ENCODE data around the gene FPR3.

The FPR3 gene

DNA sequence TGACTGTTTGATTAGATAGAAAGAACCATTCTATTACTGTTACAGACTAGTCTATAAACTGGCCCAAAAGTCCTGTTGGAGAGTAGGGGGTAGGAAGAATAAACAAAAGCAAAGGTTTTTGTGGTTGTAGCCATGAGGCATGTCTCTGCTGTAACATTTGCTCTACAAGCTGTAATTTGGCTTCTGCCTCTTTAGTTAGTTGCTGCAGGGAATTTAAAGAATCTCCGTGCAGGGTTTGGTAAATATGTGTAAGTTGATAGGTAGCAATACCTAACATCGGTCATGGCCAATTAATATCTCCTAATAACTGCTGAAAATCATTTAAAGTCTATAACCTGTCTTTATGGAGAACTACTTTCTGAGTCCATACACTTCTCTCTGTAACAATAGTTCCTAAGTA, 13.0 kb downstream of the FPR3 start:
- DNase-seq (ENCODE audit: low read depth), result no peak

DNA sequence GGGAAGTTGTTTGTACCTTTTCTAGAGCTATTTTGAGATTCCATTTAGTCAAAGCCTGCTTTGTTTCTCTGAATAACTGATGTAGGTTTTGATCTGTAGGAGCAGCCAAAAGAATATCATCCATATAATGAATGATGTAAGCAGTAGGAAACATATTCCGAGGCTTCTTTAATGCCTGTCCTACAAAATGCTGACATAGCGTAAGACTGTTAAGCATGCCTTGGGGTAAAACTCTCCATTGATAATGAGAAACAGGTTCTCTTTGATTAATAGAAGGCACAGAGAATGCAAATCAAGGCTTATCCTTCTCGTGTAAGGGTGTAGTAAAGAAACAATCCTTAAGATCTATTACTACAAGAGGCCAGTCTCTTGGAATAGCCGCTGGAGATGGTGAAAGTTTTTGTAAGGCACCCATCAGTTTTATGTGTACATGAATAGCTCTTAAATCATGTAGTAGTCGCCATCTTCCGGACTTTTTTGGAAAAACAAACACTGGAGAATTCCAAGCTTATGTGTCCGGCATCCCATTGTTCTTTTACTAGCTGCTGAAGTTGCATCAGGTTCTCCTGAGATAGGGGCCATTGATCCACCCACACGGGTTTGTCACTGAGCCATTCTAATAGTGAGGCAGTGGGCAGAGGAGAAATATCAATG, 13.5 kb downstream of the FPR3 start:
- no peak for DNase-seq (ENCODE audit: low read depth)

DNA sequence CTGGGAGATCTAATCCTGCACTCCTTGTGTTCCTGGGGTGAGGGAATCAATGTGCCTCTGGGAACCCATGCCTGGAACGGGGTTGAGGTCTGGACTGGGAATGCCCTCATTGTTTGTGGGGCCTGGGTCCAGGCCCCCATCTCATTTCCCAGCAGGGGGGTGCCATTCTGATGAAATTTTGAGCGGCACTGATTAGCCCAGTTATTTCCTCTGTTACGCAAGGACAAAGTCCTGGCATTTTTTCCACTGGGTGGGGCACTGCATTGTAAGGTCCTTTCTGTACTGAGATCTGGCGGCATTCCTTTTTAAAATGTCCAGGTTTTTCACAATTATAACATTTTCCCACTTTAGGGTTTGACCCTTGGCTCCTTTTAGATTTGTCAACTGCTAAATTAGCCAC, 14.8 kb downstream of the FPR3 start:
- DNase-seq (ENCODE audit: low read depth), result no peak

- no peak for DNase-seq (ENCODE audit: low read depth)
Measured at GRCh38 chr19:51810223-51810622, 15.3 kb downstream of the FPR3 start.

- DNase-seq (ENCODE audit: low read depth), result no peak
Measured at GRCh38 chr19:51811344-51811743, 16.4 kb downstream of the FPR3 start.

DNA sequence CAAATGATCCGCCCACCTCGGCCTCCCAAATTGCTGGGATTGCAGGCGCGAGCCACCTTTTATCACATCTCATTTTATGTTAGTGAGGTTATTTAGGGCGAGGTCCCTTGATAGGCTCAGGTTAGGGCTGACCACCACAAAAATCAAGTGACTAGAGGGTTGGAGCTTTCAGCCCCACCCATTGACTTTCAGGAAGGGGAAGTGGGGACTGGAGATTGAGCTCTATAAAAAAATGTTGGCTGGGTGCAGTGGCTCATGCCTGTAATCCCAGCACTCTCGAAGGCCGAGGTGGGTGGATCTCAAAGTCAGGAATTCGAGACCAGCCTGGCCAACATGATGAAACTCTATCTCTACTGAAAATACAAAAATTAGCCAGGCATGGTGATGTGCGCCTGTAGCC, 20.1 kb downstream of the FPR3 start:
- no peak for DNase-seq (ENCODE audit: low read depth)

DNA sequence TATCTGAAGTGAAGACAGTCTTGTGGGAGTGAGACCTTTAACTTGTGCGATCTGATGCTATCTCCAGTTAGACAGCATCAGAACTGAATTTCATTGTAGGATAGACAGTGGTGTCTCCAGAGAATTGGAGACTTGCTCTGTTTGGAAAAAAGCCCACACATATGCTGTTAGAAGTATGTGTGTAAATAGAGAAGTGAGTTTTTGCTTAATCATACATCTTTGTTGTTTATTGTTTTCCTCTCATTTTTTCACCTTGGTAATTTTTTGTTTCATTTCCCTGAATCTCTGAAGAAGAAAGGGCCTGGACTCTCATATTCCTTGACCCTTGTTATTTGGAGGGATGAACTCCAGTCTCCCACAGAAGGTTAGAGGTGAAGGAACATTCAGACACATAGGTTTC, 21.8 kb downstream of the FPR3 start:
- no peak for DNase-seq (ENCODE audit: low read depth)

DNA sequence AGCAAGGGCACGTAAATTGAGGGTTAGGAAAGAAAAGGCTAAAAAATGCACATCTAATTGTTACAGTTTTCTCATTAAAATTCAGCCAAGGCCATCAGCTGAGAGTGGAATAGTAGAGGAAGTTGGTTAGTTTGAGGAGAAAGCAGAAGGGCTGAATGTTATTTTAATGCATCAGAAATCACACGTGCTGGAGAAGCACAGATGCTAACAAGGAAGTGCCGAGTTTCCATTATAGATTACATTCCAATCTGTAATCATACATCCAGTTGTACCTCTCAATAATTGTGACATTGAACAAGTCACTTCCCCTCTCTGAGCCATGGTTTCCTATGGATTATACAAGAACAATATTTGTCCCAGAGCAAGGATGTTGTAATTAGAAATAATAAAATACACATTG, 25.1 kb downstream of the FPR3 start:
- no peak for DNase-seq (ENCODE audit: low read depth)

GRCh38 chr19:51820831-51821446, 26.0 kb downstream of the FPR3 start:
- no peak for DNase-seq (ENCODE audit: low read depth)

GRCh38 chr19:51821456-51821855, 26.5 kb downstream of the FPR3 start:
- DNase-seq (ENCODE audit: low read depth), result no peak

DNA sequence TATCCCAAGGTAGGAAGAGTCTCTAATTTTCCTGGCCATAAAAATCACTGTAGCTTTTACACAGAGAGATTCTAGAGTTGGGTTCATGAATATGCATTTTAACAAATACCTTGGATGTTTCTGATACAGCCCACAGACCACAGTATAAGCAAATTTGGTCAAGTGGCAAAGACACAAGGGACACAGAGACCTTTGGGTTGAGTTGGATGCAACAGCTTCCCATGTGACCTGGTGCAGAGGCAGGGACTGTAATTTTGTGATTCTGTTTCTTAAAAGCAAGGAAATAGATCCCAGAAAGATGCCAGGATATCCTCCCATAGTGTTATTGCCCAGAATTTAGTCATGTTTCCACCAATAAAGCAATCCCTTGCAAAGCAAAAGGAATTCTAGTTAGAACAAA, 27.0 kb downstream of the FPR3 start:
- no peak for DNase-seq (ENCODE audit: low read depth)

GRCh38 chr19:51822325-51822724, 27.4 kb downstream of the FPR3 start:
- no peak for DNase-seq (ENCODE audit: low read depth)

DNA sequence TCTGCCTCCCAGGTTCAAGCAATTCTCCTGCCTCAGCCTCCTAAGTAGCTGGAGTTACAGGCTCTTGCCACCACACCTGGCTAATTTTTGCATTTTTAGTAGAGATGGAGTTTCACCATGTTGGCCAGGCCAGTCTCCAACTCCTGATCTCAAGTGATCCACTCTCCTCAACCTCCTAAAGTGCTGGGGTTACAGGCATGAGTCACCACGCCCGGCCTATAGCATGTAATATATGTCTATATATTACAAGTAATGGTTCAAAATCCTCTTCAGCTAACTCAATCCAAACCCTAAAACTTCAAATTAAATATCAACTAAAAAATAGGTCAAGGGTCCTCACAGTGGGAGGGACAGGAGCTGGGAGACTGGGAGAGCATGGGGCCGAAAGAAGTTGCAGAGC, 28.0 kb downstream of the FPR3 start:
- DNase-seq (ENCODE audit: low read depth), result no peak

DNA sequence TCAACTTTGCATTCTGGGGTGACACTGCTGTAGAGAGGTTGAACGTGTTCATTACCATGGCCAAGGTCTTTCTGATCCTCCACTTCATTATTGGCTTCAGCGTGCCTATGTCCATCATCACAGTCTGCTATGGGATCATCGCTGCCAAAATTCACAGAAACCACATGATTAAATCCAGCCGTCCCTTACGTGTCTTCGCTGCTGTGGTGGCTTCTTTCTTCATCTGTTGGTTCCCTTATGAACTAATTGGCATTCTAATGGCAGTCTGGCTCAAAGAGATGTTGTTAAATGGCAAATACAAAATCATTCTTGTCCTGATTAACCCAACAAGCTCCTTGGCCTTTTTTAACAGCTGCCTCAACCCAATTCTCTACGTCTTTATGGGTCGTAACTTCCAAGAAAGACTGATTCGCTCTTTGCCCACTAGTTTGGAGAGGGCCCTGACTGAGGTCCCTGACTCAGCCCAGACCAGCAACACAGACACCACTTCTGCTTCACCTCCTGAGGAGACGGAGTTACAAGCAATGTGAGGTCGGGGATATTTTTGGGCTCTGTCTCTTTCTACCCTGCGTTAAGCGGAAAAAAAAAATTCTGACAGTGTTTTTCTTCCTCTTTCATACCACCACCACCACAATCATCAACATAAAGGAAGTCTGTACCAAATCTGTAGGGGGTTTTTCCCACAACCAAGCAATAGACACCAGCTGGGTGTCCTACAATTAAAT, 29.5 kb downstream of the FPR3 start:
- DNase-seq (ENCODE audit: low read depth), result no peak

DNA sequence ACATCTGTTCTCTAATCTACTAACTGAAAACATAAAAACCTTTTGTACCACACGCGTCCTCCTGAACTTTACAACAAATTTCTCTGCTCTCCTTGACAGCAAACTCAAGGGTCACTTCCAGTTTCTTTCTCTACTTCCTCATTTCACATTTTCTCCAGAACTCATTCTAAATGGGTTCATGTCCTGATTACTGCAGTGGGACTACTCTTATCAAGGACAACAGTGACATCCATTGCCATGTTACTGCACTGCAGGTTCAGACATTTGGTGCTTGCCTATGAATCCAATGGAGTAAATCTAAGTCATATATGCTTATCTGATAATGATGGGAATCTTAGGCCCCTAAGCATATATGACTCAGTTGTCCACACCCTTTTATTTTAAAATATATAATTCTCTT, 35.3 kb downstream of the FPR3 start:
- no peak for DNase-seq (ENCODE audit: low read depth)

GRCh38 chr19:51837145-51837544, 42.2 kb downstream of the FPR3 start:
- no peak for DNase-seq (ENCODE audit: low read depth)

GRCh38 chr19:51861870-51862622, 67.1 kb downstream of the FPR3 start:
- DNase-seq (ENCODE audit: low read depth), result no peak

DNA sequence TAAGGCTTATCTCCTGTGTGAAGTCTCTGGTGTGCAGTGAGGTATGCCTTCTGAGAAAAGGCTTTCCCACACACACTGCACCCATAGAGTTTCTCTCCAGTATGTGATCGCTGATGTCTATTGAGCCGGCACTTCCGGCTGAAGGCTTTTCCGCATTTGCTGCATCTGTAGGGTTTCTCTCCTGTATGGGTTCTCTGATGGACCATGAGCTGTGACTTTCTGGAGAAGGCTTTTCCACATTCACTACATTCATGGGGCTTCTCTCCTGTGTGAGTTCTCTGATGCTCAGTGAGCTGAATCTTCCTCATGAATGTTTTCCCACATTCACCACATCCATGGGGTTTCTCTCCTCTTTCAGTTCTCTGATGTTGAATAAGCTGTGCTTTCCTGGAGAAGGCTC, 78.1 kb downstream of the FPR3 start:
- DNase-seq (ENCODE audit: low read depth), result no peak

All from GM04503 (cell line).